Right lung (tissue), 10 donors: ENCODE measurements around the gene BSN. TPM values are rescaled to one million over a fixed set of nuclear protein-coding genes. Genes with fewer than 3 reads are reported as not detected.

Experiments used
- DNase-seq, 2 donors: peaks; one replicate each; pipeline ENCODE4 v3.0.0-alpha.2; 2013
- long read RNA-seq, 8 donors: transcript quantifications; one replicate each; lab custom pipeline, GENCODE V29; 2026
- polyA plus RNA-seq, 5 donors: library from polyadenylated mRNA; unstranded; fragments of 120-200 nt; gene quantifications; one replicate each; pipeline versions ENCODE4 v1.2.1 to v1.2.3, GENCODE V29; 2013; ENCODE audit warnings: inconsistent platforms in 1 of 5, low replicate concordance in 1 of 5; ENCODE audit not compliant: insufficient read length in 5 of 5, insufficient read depth in 1 of 5

BSN gene
- under 1 TPM; 0.73 to 0.97 (median 0.81) TPM for polyA plus RNA-seq
- long read RNA-seq, donor 1 = 0 reads
- long read RNA-seq, donor 2 = 0 reads
- long read RNA-seq, donor 3 = 0 reads
- long read RNA-seq, donor 4 = 0 reads
- long read RNA-seq, donor 5 = 0 reads
- long read RNA-seq, donor 6 = 0 reads
- long read RNA-seq, donor 7 = 0 reads
- long read RNA-seq, donor 8 = 0 reads

- DNase-seq = peak; percentile 91 to 92
Observed at GRCh38 chr3:49553692-49554632, at the start of gene BSN. Gene BSN (plus strand): TSS chr3:49554477. CDS start chr3:49554603, 126 bp downstream.

DNA sequence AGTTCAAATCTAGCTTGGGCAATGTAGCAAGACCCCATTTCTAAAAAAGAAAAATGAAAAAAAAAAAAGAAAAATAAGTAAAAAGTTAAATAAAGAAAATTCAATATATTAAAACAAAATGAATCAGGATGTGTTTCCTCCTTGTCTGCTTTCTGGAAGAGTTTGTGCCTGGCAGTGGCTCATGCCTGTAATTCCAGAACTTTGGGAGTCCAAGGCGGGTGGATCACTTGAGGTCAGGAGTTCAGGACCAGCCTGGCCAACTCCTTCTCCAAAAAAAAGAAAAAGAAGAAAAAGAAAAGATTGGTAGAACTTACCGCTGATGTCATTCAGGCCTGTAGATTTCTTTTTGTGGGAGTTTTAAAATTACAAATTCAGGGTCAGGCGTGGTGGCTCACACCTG is 47.4 kb upstream of the BSN start:
- no peak for DNase-seq

DNA sequence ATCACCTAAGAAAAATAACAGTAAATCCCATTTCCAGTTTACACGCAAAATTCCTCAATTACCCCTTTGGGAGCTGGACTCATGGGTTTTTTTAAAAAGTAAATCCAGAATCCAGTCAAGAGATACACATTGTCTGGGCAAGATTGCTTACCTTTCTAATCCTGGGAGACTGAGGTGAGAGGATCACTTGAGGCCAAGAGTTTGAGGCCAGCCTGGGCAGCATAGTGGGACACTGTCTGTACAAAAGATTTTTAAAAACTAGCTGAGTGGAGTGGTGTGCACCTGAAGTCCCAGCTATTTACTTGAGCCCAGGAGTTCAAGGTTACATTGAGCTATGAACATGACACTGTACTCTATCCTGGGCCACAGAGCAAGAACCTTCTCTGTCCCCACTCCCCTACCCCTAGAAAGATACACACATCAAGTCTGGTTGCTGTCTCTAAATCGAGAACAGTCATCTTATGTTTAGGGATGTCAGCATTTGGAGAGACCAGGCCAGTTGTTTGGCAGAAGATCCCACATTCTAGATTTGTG is 45.2 kb upstream of the BSN start:
- DNase-seq = no peak

- no peak for DNase-seq
Observed at GRCh38 chr3:49511639-49512038, 42.6 kb upstream of the BSN start.

DNA sequence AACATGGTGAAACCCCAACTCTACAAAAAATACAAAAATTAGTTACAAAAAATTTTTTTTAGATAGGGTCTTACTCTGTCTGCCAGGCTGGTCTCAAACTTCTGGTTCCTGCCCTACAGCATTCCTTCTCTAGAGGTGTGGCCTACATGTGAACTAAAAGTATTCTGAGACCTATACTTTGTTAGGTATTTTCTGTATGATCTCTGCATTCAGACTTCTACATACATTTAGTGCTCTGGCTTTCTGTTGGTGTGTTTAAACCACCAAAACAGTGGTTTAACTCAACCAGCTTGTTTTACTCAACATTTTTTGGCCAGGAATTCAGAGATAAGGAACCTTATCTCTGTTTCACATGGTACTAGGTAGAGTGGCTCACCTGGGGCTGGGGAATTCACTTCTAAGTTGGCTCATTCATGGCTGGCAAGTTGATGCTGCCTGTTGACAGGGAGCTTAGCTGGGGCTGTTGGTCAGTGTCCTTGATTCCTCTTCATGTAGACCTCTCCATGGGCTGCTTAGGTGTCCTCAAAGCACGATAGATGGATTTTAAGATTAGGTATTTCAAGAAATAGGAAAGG is 41.4 kb upstream of the BSN start:
- peak in 1 of 2 donors; percentile 10 for DNase-seq

DNA sequence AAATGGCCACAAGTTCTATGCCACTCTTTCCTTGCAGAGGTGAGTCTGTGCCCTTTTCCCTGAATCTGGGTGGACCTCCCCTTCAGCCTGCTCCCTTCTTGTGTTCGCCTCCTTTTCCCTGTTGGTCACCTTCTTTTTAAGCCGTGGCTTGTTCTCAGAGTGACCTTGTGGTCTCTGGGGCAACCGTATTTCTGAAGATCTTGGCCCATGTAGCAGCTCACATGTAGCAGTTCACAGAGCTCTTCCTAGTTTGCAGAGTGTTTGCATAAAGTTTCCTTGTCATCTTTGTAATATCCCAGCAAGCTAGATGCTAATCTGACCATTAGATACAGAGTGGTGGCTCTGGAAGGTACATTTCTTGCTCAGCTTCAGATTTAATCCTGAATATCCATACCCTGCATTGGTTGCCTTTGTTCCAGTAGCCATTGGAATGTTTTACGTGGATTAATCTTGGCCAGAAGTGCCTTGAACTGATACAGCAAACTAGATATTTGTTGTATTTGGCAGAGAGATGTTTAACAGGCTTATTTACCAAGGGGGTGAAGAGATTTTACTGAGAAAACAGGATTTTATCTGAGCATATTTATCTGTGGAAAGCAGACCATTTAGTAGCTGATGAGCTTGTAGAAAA is 40.7 kb upstream of the BSN start:
- DNase-seq = no peak

DNA sequence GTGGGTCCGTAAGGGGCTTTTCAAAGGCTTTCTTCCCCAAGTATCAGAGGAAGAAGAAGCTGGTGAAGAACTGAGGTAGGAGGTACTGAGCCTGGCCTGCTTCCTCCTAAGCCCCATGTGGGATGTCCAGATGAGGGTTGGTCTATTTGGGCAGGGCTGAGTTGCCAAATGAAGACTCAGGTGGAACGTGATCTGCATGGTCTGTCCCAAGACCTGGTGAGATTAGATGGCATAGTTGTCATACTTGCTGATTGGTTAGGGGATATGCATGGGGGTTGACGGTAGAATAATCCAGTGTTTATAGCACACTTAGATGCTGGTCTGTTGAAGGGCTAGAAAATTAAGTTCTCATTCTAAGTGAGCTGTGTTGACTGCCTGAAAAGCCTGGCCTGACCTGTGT is 36.3 kb upstream of the BSN start:
- DNase-seq = no peak

- no peak for DNase-seq
Observed at GRCh38 chr3:49518441-49518840, 35.8 kb upstream of the BSN start.

- DNase-seq = no peak
Observed at GRCh38 chr3:49519296-49519695, 35.0 kb upstream of the BSN start.

DNA sequence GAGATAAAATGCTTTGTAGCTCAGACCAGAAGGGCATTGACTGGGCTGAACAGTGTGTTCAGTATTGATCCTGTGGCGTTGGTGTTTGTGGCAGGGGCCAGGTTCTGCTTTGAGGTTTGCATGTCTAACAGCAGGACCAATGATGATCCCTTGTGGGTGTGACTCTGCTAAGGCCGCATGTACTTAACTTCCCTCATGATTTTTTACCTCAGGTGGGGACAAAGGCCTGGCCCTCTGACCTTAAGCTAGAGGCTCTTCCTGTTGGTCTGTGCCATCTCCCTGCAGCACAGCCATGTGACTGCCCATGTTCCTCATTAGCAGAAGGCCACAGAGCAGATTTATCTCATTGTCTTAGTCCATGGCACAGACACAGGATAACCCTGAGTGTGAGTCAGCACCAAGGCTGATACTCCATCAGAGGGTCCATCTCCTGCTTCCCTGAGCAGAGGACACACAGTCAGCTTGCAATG is 34.3 kb upstream of the BSN start:
- no peak for DNase-seq

DNA sequence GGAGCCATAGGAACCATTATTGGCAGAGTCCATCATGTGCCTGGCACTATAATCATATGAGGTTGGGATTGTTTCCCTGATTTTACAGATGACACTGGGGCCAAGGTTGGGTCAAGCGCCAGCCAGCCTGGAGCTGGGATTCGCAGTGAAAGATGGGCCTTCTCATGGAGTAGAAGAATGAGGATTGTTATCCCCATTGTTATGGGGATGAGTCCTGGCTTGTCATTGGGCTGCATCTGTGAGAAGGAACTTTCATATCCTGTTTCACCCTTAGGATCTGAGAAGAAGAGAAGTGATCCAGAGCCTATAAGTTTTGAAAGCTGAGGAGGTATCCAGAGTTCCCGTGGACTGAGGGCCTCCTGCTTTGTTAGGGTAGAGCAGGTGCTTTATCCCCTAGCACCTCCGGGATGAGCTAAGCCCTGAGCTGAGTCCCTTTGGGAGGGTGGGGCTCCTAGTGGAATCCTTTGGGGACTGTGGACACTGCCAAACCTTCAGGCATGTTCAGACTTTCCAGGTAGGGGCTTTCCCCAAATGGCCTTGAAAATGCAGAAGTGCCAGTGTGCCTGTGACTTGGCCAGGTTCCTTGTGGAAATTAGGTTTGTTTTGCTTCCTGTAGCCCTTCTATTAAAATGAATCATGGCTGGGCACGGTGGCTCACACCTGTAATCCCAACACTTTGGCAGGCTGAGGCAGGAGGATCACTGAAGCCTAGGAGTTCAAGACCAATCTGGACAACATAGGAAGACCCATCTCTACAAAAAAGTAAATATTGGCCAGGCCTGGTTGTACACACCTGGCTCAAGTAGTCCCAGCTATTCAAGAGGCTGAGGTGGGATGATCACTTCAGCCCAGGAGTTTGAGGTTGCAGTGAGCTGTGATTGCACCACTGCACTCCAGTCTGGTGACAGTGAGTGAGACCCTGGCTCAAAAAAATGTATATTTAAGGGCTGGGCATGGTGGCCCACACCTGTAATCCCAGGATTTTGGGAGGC is 30.2 kb upstream of the BSN start:
- no peak for DNase-seq

DNA sequence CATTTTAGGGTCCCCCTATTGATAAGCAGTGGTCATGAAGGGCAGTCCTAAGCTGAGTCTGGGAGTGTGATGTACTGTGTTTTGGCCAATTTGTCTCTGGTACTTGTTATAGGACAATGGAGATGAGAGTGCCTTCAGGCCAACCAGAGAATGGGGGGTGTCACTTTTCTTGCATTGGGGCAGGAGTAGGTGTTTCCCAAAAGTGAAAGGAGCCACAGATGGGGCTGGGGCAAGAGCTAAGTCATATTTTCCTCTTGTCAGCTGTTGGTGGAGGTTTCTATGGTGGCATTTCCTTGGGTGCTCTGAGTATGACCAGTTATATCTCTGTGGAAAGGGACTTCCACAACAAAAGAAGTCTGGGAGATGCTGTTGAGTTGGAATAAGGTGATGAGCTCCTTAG is 24.7 kb upstream of the BSN start:
- DNase-seq = no peak

DNA sequence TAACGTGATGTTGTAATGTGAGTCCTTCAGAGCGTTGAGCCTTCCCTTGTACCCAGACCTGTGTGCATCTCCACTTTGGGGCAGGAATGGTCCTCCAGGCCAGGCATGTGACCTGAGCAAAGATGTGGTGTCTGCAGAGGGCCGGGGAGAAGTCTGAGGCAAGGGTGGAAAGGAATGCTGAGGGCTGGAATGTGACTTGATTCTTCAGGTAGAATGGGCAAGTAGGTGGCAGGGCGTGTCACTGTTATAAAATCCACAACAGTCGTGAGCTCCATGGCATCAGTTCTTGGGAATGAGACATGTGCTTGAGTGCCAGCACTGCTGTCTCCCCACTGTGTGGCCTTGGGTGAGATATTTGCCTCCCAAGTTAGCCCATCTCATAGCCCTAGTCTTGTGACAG is 24.0 kb upstream of the BSN start:
- DNase-seq = no peak

- no peak for DNase-seq
Observed at GRCh38 chr3:49530701-49531100, 23.6 kb upstream of the BSN start.

DNA sequence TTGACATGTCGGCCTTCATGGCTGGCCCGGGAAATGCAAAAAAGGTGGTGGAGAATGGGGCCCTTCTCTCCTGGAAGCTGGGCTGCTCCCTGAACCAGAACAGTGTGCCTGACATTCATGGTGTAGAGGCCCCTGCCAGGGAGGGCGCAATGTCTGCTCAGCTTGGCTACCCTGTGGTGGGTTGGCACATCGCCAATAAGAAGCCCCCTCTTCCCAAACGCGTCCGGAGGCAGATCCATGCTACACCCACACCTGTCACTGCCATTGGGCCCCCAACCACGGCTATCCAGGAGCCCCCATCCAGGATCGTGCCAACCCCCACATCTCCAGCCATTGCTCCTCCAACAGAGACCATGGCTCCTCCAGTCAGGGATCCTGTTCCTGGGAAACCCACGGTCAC is 23.1 kb upstream of the BSN start:
- no peak for DNase-seq

- no peak for DNase-seq
Observed at GRCh38 chr3:49531715-49532114, 22.6 kb upstream of the BSN start.

- DNase-seq = no peak
Observed at GRCh38 chr3:49533031-49533430, 21.2 kb upstream of the BSN start.

- no peak for DNase-seq
Observed at GRCh38 chr3:49533786-49534519, 20.3 kb upstream of the BSN start.

- DNase-seq = peak in 1 of 2 donors; percentile 24
Observed at GRCh38 chr3:49534581-49535441, 19.5 kb upstream of the BSN start.
